ENCODE measurements around the gene DAPL1. TPM values are rescaled to one million over a fixed set of nuclear protein-coding genes. Genes with fewer than 3 reads are reported as not detected.

Gene DAPL1
- total RNA-seq (2013), result not detected
- not detected for polyA plus RNA-seq
- not detected in 2 replicates for polyA minus RNA-seq
- total RNA-seq, result 0 to 0.32 (median 0.07) reads per million in 11 experiments

- Mint-ChIP-seq H3K27ac (no peak within 1 kb of the TSS), H3K27me3 (ENCODE audit: low read depth in 3 of 3) (peaks cover 0 to 4% (median 3%) of the 10 kb centered on the region in 3 donors), H3K4me3 (peak within 1 kb of the TSS; percentile 44 to 68), H3K9me3 (peaks cover 0 to 2% (median 0%) of the 10 kb centered on the region in 7 donors), H3K36me3 (no peaks in the 10 kb centered on the region), H3K4me1 (peaks cover 6% of the 10 kb centered on the region)
- H3K27ac ChIP-seq (ENCODE audit: low read depth in 1 of 2, low read length in 2 of 2), result no peak within 1 kb of the TSS
- H3K36me3 ChIP-seq (replicated peaks in 1 of 2; ENCODE audit: control insufficient read depth in 1 of 2, insufficient read depth in 2 of 2, low read length in 2 of 2), result no peaks in the 10 kb centered on the region
- no peaks in the 10 kb centered on the region for H3K79me2 ChIP-seq (ENCODE audit: insufficient read depth, low read length)
- TF ChIP-seq CTCF (IDR thresholded peaks at IDR 0.05), result no peak
- no peaks in the 10 kb centered on the region for H3K27me3 ChIP-seq (ENCODE audit: control insufficient read depth in 2 of 2, insufficient read depth in 2 of 2, low read length in 2 of 2)
- intact Hi-C loops (cut with micrococcal nuclease), result no loop called here
- WGBS (ENCODE audit: insufficient coverage), result 57% methylated on average over 7 of the region's 10 CpGs
- H3K4me2 ChIP-seq (replicated peaks; ENCODE audit: extremely low read depth, low read length, poor library complexity, severe bottlenecking), result peak within 1 kb of the TSS; percentile 1
- no peaks in the 10 kb centered on the region for H3K4me1 ChIP-seq (ENCODE audit: control insufficient read depth in 1 of 2, insufficient read depth in 2 of 2, low read length in 2 of 2)
- no peaks in the 10 kb centered on the region for H4K20me1 ChIP-seq (ENCODE audit: insufficient read depth, low read length)
- no peak within 1 kb of the TSS for H3K9ac ChIP-seq (ENCODE audit: insufficient read depth, low read length, poor library complexity, severe bottlenecking)
- no peaks in the 10 kb centered on the region for H3K9me3 ChIP-seq (replicated peaks in 1 of 2; ENCODE audit: control insufficient read depth in 1 of 2, insufficient read depth in 1 of 2, low read length in 2 of 2)
- no peak for DNase-seq
- H2AFZ ChIP-seq (ENCODE audit: insufficient read depth, low read depth, low read length, poor library complexity, severe bottlenecking), result peak within 1 kb of the TSS; percentile 45
- H3K4me3 ChIP-seq (replicated peaks in 1 of 3; ENCODE audit: low read depth in 2 of 3, low read length in 3 of 3), result no peak within 1 kb of the TSS
Measured at GRCh38 chr2:158795195-158795924, at the start of gene DAPL1. DAPL1 (plus strand) TSS chr2:158795317; CDS start chr2:158795373, 56 bp downstream.

- 70% methylated on average over 3 of the region's 7 CpGs for WGBS (ENCODE audit: insufficient coverage)
- Histone ChIP-seq H4K20me1 (ENCODE audit: insufficient read depth, low read length) (no peaks in the 10 kb centered on the region), H3K27me3 (ENCODE audit: control insufficient read depth in 2 of 2, insufficient read depth in 2 of 2, low read length in 2 of 2) (peaks cover 0 to 3% of the 10 kb centered on the region in 2 donors), H3K9me3 (replicated peaks in 1 of 2; ENCODE audit: control insufficient read depth in 1 of 2, insufficient read depth in 1 of 2, low read length in 2 of 2) (no peaks in the 10 kb centered on the region), H3K4me3 (replicated peaks in 1 of 3; ENCODE audit: low read depth in 2 of 3, low read length in 3 of 3) (no peak overlapping the region), H3K4me2 (replicated peaks; ENCODE audit: extremely low read depth, low read length, poor library complexity, severe bottlenecking) (no peak overlapping the region), H2AFZ (ENCODE audit: insufficient read depth, low read depth, low read length, poor library complexity, severe bottlenecking) (no peak overlapping the region), H3K36me3 (replicated peaks in 1 of 2; ENCODE audit: control insufficient read depth in 1 of 2, insufficient read depth in 2 of 2, low read length in 2 of 2) (no peaks in the 10 kb centered on the region), H3K4me1 (ENCODE audit: control insufficient read depth in 1 of 2, insufficient read depth in 2 of 2, low read length in 2 of 2) (no peaks in the 10 kb centered on the region), H3K79me2 (ENCODE audit: insufficient read depth, low read length) (no peaks in the 10 kb centered on the region), H3K27ac (ENCODE audit: low read depth in 1 of 2, low read length in 2 of 2) (no peak overlapping the region), H3K9ac (ENCODE audit: insufficient read depth, low read length, poor library complexity, severe bottlenecking) (no peak overlapping the region)
- H3K27me3 Mint-ChIP-seq (ENCODE audit: low read depth in 3 of 3), result peaks cover 8 to 24% (median 10%) of the 10 kb centered on the region in 3 donors
- DNase-seq, result no peak
- TF ChIP-seq CTCF (IDR thresholded peaks at IDR 0.05), result no peak
- H3K9me3 Mint-ChIP-seq, result peaks cover 0 to 5% (median 0%) of the 10 kb centered on the region in 7 donors
- H3K36me3 Mint-ChIP-seq, result no peaks in the 10 kb centered on the region
- H3K27ac Mint-ChIP-seq, result no peak overlapping the region
- peaks cover 10% of the 10 kb centered on the region for H3K4me1 Mint-ChIP-seq
- no peak overlapping the region for H3K4me3 Mint-ChIP-seq
- intact Hi-C loops (cut with micrococcal nuclease), result no loop called here
Measured at GRCh38 chr2:158745866-158746382, 49.2 kb upstream of the DAPL1 start.

All from CD14-positive monocyte (primary cell).